Gastrocnemius medialis (tissue), 4 donors: Measurements from ENCODE around the gene DCAF17. TPM values are rescaled to one million over a fixed set of nuclear protein-coding genes. Genes with fewer than 3 reads are reported as not detected.

Experiments
- ATAC-seq, 2 donors: fragments of 150-250 bp; one replicate each; pipeline ENCODE4 v1.9.1; 2016
- DNase-seq, 2 donors: peaks; one replicate each; pipeline ENCODE4 v3.0.0-alpha.2; 2019
- H3K27ac ChIP-seq, 4 donors: fragments of 200-600 bp; sonication (generic); 1 replicate in 1 of 4; 2 replicates in 3 of 4; pipeline ENCODE4 v1.5.1; 2016 to 2018; ENCODE audit warnings: mild to moderate bottlenecking in 2 of 4, moderate library complexity in 1 of 4
- H3K27me3 ChIP-seq, 3 donors: fragments of 200-600 bp; sonication (generic) in 2 of 3; 1 replicate in 1 of 3; 2 replicates in 2 of 3; pipeline versions ENCODE4 v1.5.1 to v1.6.0; 2016 to 2019; ENCODE audit warnings: mild to moderate bottlenecking in 1 of 3, moderate library complexity in 1 of 3
- H3K36me3 ChIP-seq, 2 donors: fragments of 200-600 bp; sonication (generic) in 1 of 2; one replicate each; pipeline ENCODE4 v1.5.1; 2017 to 2018
- H3K4me1 ChIP-seq, 2 donors: fragments of 200-600 bp; sonication (generic) in 1 of 2; one replicate each; pipeline ENCODE4 v1.5.1; 2016 to 2017; ENCODE audit warnings: mild to moderate bottlenecking in 2 of 2
- H3K4me3 ChIP-seq, 4 donors: fragments of 200-600 bp; sonication (generic) in 3 of 4; 1 replicate in 1 of 4; 2 replicates in 3 of 4; pipeline ENCODE4 v1.5.1; 2016 to 2019; ENCODE audit warnings: mild to moderate bottlenecking in 2 of 4
- H3K9me3 ChIP-seq, 3 donors: fragments of 200-600 bp; sonication (generic) in 2 of 3; 1 replicate in 1 of 3; 2 replicates in 2 of 3; pipeline ENCODE4 v1.5.1; 2016 to 2019
- POLR2A ChIP-seq, 2 donors: fragments of 450-650 bp; IDR thresholded peaks; one replicate each; pipeline ENCODE4 v1.6.1; 2017; ENCODE audit warnings: antibody characterized with exemption in 2 of 2, mild to moderate bottlenecking in 2 of 2, moderate library complexity in 2 of 2
- in situ Hi-C, 4 donors: fragments of 200-750 bp; cut with MboI; loops; one replicate each; pipeline versions ENCODE4 v1.15.0 to v1.8.0; 2017; ENCODE audit warnings: low sequenced_read_pairs in 4 of 4
- intact Hi-C: fragments of 100-400 bp; cut with DNase I; formaldehyde crosslinking; loops from one replicate; pipeline ENCODE4 v1.15.1; 2023; ENCODE audit warnings: low total_unique reads
- total RNA-seq, 4 donors: library from RNA; depleted of rRNA; stranded (reverse); fragments of >200 nt; gene quantifications; one replicate each; pipeline versions ENCODE4 v1.1.0 to v1.2.3, GENCODE V29; 2016
- TF ChIP-seq, protein P1 (sequence below), 5 experiments: fragments of 450-650 bp in 3 of 5; fragments of 200-600 bp in 2 of 5; sonication (generic) in 2 of 5; IDR thresholded peaks in 4 of 5; conservative IDR thresholded peaks in 1 of 5; 1 replicate in 4 of 5; 2 replicates in 1 of 5; pipeline ENCODE4 v1.5.1; 2016 to 2019; ENCODE audit warnings: antibody characterized with exemption in 5 of 5, mild to moderate bottlenecking in 3 of 5, moderate library complexity in 3 of 5

DCAF17 gene
- total RNA-seq, 4 donors from 2014 or later, result 5.2 to 22.8 (median 8.9) TPM

DNA sequence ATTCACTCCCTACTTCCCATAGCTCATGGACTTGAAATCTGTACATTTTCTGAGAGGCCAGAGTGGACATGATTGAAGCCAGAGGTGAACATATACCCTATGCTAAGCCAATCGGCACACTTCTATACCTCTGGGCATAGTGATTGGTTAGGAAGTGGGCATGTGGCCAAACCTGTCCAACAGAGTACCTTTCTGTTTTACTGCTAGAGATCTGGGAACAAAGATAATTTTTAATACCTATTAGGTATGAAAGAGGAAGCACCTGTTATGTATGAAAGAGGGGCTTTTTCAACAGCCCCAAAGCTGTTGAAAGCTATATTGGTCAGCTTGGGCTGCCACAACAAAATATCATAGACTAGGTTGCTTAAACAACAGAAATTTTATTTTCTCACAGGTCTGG is 28.0 kb upstream of the DCAF17 start:
- intact Hi-C loops (no loop called here), in situ Hi-C loops (loop anchor here in 2 of 4 donors (25.0 kb wide), 1 partner anchor 244 kb away; the partner anchor contains the start of gene TLK1 (in 2 of the 2))
- Histone ChIP-seq H3K36me3 (no peaks in the 10 kb centered on the region), H3K4me3 (no peak overlapping the region), H3K27ac (no peak overlapping the region), H3K27me3 (no peaks in the 10 kb centered on the region), H3K9me3 (no peaks in the 10 kb centered on the region), H3K4me1 (no peaks in the 10 kb centered on the region)
- TF ChIP-seq, protein P1, sequence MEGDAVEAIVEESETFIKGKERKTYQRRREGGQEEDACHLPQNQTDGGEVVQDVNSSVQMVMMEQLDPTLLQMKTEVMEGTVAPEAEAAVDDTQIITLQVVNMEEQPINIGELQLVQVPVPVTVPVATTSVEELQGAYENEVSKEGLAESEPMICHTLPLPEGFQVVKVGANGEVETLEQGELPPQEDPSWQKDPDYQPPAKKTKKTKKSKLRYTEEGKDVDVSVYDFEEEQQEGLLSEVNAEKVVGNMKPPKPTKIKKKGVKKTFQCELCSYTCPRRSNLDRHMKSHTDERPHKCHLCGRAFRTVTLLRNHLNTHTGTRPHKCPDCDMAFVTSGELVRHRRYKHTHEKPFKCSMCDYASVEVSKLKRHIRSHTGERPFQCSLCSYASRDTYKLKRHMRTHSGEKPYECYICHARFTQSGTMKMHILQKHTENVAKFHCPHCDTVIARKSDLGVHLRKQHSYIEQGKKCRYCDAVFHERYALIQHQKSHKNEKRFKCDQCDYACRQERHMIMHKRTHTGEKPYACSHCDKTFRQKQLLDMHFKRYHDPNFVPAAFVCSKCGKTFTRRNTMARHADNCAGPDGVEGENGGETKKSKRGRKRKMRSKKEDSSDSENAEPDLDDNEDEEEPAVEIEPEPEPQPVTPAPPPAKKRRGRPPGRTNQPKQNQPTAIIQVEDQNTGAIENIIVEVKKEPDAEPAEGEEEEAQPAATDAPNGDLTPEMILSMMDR (IDR thresholded peaks at IDR 0.05 in 4 of 5, conservative IDR thresholded peaks at IDR 0.05 in 1 of 5), result no peak
- TF ChIP-seq POLR2A (IDR thresholded peaks at IDR 0.05), result no peak
- ATAC-seq, result no peak
- DNase-seq, result no peak

DNA sequence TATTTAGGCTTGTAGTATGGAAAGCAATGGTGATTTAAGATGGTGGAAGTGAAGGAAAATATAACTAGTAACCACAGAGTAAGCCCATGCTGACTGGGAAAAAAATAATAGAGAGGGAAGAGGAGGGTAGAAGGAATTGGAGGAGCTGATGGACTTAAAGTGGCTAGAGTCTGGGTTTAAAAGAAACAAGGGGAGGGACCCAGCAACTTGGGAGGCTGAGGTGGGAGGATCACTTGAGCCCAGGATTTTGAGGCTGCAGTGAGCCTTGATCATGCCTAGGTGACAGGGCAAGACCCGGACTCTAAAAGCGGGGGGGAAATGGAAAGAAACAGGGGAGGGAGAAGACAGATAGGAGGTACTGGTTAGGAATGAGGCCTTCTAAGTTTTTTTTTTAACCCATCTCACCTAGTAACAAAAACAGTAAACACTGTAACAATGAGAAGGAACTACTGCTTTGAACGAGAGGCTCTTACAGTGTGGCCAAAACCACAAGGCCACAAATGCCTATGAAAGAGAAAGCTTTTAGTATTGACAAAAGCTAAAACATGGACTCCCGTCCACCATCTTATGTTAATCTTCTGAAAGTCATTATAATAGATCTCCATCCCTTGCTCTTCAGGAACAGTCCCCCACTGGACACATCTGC is 26.9 kb upstream of the DCAF17 start:
- TF ChIP-seq POLR2A (IDR thresholded peaks at IDR 0.05), result no peak
- TF ChIP-seq, protein P1 (IDR thresholded peaks at IDR 0.05 in 4 of 5, conservative IDR thresholded peaks at IDR 0.05 in 1 of 5), result no peak
- DNase-seq (no peak), ATAC-seq (no peak)
- no peaks in the 10 kb centered on the region for H3K36me3 ChIP-seq
- no peaks in the 10 kb centered on the region for H3K27me3 ChIP-seq
- in situ Hi-C loops (loop anchor here in 2 of 4 donors (25.0 kb wide), 1 partner anchor 245 kb away; the partner anchor contains the start of gene TLK1 (in 2 of the 2)), intact Hi-C loops (no loop called here)
- no peak overlapping the region for H3K27ac ChIP-seq
- H3K9me3 ChIP-seq, result no peaks in the 10 kb centered on the region
- H3K4me1 ChIP-seq, result peaks cover 0 to 5% of the 10 kb centered on the region in 2 donors
- H3K4me3 ChIP-seq, result no peak overlapping the region

DNA sequence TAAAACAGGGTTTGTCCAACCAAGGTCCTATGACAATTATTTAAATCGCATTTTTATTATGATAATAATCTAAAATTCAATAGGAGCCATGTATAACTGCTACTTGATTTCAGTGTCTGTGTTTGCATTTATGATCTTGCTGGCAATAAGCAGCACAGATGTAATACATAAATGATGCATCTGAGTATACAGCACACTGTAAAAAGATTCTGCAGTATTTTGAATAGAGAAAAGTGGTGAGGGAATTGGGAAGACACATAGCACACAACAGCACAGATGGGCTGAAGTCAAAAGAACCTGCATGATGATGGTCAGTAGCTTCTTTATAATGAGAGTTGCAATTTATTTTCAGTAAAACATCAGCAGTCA is 26.4 kb upstream of the DCAF17 start:
- intact Hi-C loops (no loop called here), in situ Hi-C loops (loop anchor here in 2 of 4 donors (25.0 kb wide), 1 partner anchor 245 kb away; the partner anchor contains the start of gene TLK1 (in 2 of the 2))
- TF ChIP-seq, protein P1 (IDR thresholded peaks at IDR 0.05 in 4 of 5, conservative IDR thresholded peaks at IDR 0.05 in 1 of 5), result no peak
- no peak for TF ChIP-seq POLR2A (IDR thresholded peaks at IDR 0.05)

DNA sequence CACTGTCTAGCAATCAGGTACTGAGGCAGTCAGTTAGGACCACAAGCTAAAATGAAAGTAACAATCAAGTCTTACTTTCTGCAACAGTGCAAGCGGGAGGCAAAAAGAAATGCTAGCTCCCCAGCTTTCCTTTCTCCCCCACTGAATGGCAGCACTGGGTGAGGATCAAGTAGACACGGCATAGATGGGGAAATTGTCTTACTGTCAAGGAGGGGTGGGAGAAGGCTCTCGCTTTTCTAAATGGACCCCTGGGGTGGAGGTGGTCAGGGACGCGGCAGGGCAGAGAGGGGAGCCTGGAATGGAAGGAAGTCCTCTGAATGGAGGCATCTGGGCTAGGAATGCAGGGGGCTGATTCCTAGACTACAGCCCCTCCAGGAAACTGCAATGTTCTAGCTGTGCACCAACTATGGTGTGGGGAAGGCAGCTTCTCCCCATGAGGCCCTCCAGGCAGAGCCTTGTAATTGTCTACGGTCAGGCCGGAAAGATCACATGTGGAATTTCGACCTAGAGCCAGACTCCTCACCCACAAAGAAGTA is 24.5 kb upstream of the DCAF17 start:
- in situ Hi-C loops, result loop anchor here in 2 of 4 donors (25.0 kb wide), 1 partner anchor 247 kb away; the partner anchor contains the start of gene TLK1 (in 2 of the 2)
- H3K4me3 ChIP-seq, result peak overlapping the region in 2 of 4 donors; percentile 32 to 34
- H3K27me3 ChIP-seq, result no peaks in the 10 kb centered on the region

More for the DNA sequence above, 26.4 kb upstream of the DCAF17 start:
- Histone ChIP-seq H3K4me1 (peaks cover 0 to 5% of the 10 kb centered on the region in 2 donors), H3K9me3 (no peaks in the 10 kb centered on the region), H3K4me3 (no peak overlapping the region), H3K36me3 (no peaks in the 10 kb centered on the region), H3K27ac (no peak overlapping the region), H3K27me3 (no peaks in the 10 kb centered on the region)
- no peak for DNase-seq
- no peak for ATAC-seq

More for the DNA sequence above, 24.5 kb upstream of the DCAF17 start:
- ATAC-seq (no peak), DNase-seq (no peak)
- Histone ChIP-seq H3K36me3 (no peaks in the 10 kb centered on the region), H3K4me1 (peaks cover 0 to 5% of the 10 kb centered on the region in 2 donors), H3K9me3 (no peaks in the 10 kb centered on the region), H3K27ac (no peak overlapping the region)
- intact Hi-C loops, result no loop called here
- TF ChIP-seq, protein P1 (IDR thresholded peaks at IDR 0.05 in 4 of 5, conservative IDR thresholded peaks at IDR 0.05 in 1 of 5), result no peak
- TF ChIP-seq POLR2A (IDR thresholded peaks at IDR 0.05), result no peak
